NT2/D1 (cell line): ENCODE data around the gene ZBTB44.

Experiments used
- SUZ12 ChIP-seq: IDR thresholded peaks from 2 replicates; pipeline ENCODE4 v1.6.1; 2011; ENCODE audit not compliant: insufficient read length, insufficient read depth; ENCODE audit errors: extremely low read depth
- ZNF274 ChIP-seq: IDR thresholded peaks from 2 replicates; pipeline ENCODE4 v1.6.1; 2011; ENCODE audit warnings: mild to moderate bottlenecking, low read depth, low read length

DNA sequence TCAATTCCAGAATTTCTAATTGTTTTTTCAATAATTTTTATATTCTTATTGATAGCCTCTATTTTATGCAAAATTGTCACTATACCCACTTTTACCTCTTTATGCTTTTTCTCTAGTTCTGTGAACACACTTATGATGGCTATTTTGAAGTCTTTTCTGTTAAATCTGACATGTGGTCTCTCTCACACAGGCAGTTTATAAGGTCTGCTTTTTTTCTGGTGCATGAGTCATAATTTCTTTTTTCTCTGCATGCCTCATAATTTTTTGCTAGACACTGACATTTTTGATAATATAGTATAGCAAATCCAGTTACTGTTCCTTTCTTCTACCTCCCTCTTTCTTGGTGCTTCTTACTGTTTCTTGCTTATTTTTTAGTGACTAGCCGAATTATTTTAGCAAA, 36.0 kb downstream of the ZBTB44 start:
- TF ChIP-seq ZNF274 (no peak), SUZ12 (no peak)
